Measurements from ENCODE around the gene NOP10.

The NOP10 gene

GRCh38 chr15:34304613-34305012 is 38.3 kb downstream of the NOP10 start:
- no peak for TF ChIP-seq CTCF (IDR thresholded peaks at IDR 0.05; ENCODE audit: insufficient read depth, missing control alignments)
- FAIRE-seq, result no peak
- no peak for DNase-seq (ENCODE audit: insufficient read length, low spot score)

- FAIRE-seq (no peak), DNase-seq (ENCODE audit: insufficient read length, low spot score) (no peak)
- no peak for TF ChIP-seq CTCF (IDR thresholded peaks at IDR 0.05; ENCODE audit: insufficient read depth, missing control alignments)
Measured at GRCh38 chr15:34301058-34301457, 41.9 kb downstream of the NOP10 start.

- no peak for TF ChIP-seq CTCF (IDR thresholded peaks at IDR 0.05; ENCODE audit: insufficient read depth, missing control alignments)
- DNase-seq (ENCODE audit: insufficient read length, low spot score), result no peak
- no peak for FAIRE-seq
Measured at GRCh38 chr15:34297059-34297458, 45.9 kb downstream of the NOP10 start.

- no peak for TF ChIP-seq CTCF (IDR thresholded peaks at IDR 0.05; ENCODE audit: insufficient read depth, missing control alignments)
- DNase-seq (ENCODE audit: insufficient read length, low spot score) (no peak), FAIRE-seq (no peak)
Measured at GRCh38 chr15:34292621-34293020, 50.3 kb downstream of the NOP10 start.
